Endodermal cell (in vitro differentiated cells): ENCODE data around the gene PVALEF. TPM values are rescaled to one million over a fixed set of nuclear protein-coding genes. Genes with fewer than 3 reads are reported as not detected.

Source experiments
- DNase-seq: peaks from one replicate; pipeline ENCODE4 v3.0.0-alpha.2; 2017
- H3K27ac ChIP-seq: 2 replicates; pipeline ENCODE4 v1.5.1; 2013; ENCODE audit warnings: mild to moderate bottlenecking, low read depth, low read length, moderate library complexity
- H3K27me3 ChIP-seq: 2 replicates; pipeline ENCODE4 v1.6.1; 2013; ENCODE audit warnings: mild to moderate bottlenecking, low read length, moderate library complexity; ENCODE audit not compliant: insufficient read depth, control insufficient read depth, poor library complexity, severe bottlenecking
- H3K36me3 ChIP-seq: 2 replicates; pipeline ENCODE4 v1.7.0; 2013; ENCODE audit warnings: mild to moderate bottlenecking, low read length, moderate library complexity; ENCODE audit not compliant: control insufficient read depth, insufficient read depth
- H3K4me1 ChIP-seq: one replicate; pipeline ENCODE4 v1.7.0; 2013; ENCODE audit warnings: low read length; ENCODE audit not compliant: control insufficient read depth, insufficient read depth
- H3K4me3 ChIP-seq: 2 replicates; pipeline ENCODE4 v1.5.1; 2013; ENCODE audit warnings: mild to moderate bottlenecking, low read length, moderate library complexity
- H3K9ac ChIP-seq: 2 replicates; pipeline ENCODE4 v1.6.1; 2013; ENCODE audit warnings: mild to moderate bottlenecking, low read length, moderate library complexity; ENCODE audit not compliant: poor library complexity, severe bottlenecking; ENCODE audit errors: extremely low read depth
- H3K9me3 ChIP-seq: 2 replicates; pipeline ENCODE4 v1.6.1; 2013; ENCODE audit warnings: mild to moderate bottlenecking, low read length, moderate library complexity; ENCODE audit not compliant: control insufficient read depth
- H3K27ac Mint-ChIP-seq: 2 replicates; pipeline ENCODE4 v1.8.0; 2020; ENCODE audit warnings: mixed read lengths
- H3K27me3 Mint-ChIP-seq: 2 replicates; pipeline ENCODE4 v1.8.0; 2021; ENCODE audit warnings: mild to moderate bottlenecking, mixed read lengths; ENCODE audit not compliant: insufficient read depth
- H3K36me3 Mint-ChIP-seq: 2 replicates; pipeline ENCODE4 v1.8.0; 2020; ENCODE audit warnings: low read depth, mixed read lengths
- H3K4me1 Mint-ChIP-seq: 2 replicates; pipeline ENCODE4 v1.8.0; 2020; ENCODE audit warnings: mixed read lengths
- H3K4me3 Mint-ChIP-seq: 2 replicates; pipeline ENCODE4 v1.8.0; 2020; ENCODE audit warnings: mild to moderate bottlenecking, moderate library complexity, mixed read lengths
- H3K9me3 Mint-ChIP-seq: 2 replicates; pipeline ENCODE4 v1.8.0; 2020; ENCODE audit warnings: mild to moderate bottlenecking, mixed read lengths
- CTCF ChIP-seq: fragments of 200-600 bp; sonication (generic); conservative IDR thresholded peaks from 2 replicates; pipeline ENCODE4 v1.5.0; 2021; ENCODE audit warnings: antibody characterized with exemption, mild to moderate bottlenecking
- WGBS, 2 experiments: methylation state at CpG; one replicate each; pipeline versions ENCODE4 v1.1.5 to v1.1.7; 2013; ENCODE audit warnings: missing lambda C conversion rate in 2 of 2, mixed read lengths in 1 of 2; ENCODE audit not compliant: insufficient coverage in 1 of 2, insufficient read length in 1 of 2; 5-methylcytosine and 5-hydroxymethylcytosine counted together
- total RNA-seq, 2 donors: library from RNA; stranded (reverse); fragmentation: NEBNext Ultra II Directional in 1 of 2; extraction: Animal tissue kit (Norgen Biotek cat#: 25700) in 1 of 2; gene quantifications; 2 replicates in 1 of 2; 3 replicates in 1 of 2; pipeline ENCODE4 v1.2.1, GENCODE V29; 2021

Gene PVALEF
- total RNA-seq, 2 donors from 2014 or later = not detected

GRCh38 chr17:81196505-81197408, 31.4 kb downstream of the PVALEF start:
- Histone ChIP-seq H3K27me3 (no peaks in the 10 kb centered on the region), H3K27ac (no peak overlapping the region), H3K4me3 (no peak overlapping the region), H3K4me1 (no peaks in the 10 kb centered on the region), H3K36me3 (peaks cover 3% of the 10 kb centered on the region), H3K9ac (no peak overlapping the region), H3K9me3 (no peaks in the 10 kb centered on the region)
- H3K36me3 Mint-ChIP-seq = peaks cover 12% of the 10 kb centered on the region
- no peak for TF ChIP-seq CTCF
- no peaks in the 10 kb centered on the region for H3K27me3 Mint-ChIP-seq
- 94 to 96% methylated on average over 19 to 45 of the region's 45 CpGs for WGBS, 2 experiments
- no peak overlapping the region for H3K4me3 Mint-ChIP-seq
- H3K4me1 Mint-ChIP-seq = no peaks in the 10 kb centered on the region
- H3K27ac Mint-ChIP-seq = no peak overlapping the region
- H3K9me3 Mint-ChIP-seq = no peaks in the 10 kb centered on the region
- no peak for DNase-seq

DNA sequence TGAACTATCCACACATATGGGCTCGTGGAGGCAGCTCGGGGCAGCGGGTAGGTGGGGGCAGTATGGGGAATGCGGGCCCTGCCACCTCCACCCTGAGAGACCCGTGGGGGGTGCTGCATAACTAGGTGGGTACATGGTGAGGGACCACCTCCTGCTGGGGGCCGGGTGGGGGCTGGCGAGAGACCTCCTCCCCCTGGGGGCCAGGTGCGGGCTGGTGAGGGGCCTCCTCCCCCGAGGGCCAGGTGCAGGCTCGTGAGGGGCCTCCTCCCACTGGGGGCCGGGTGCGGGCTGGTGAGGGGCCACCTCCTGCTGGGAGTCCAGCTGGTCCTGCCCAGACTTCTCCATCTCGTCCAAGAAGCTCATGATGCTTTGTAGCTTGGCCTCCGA, 32.1 kb downstream of the PVALEF start:
- no peak overlapping the region for H3K27ac ChIP-seq
- DNase-seq = no peak
- H3K36me3 Mint-ChIP-seq = peaks cover 14% of the 10 kb centered on the region
- H3K4me1 ChIP-seq = no peaks in the 10 kb centered on the region
- no peaks in the 10 kb centered on the region for H3K9me3 Mint-ChIP-seq
- no peaks in the 10 kb centered on the region for H3K4me1 Mint-ChIP-seq
- WGBS, 2 experiments = 89 to 100% methylated on average over 8 to 14 of the region's 14 CpGs
- no peak overlapping the region for H3K4me3 Mint-ChIP-seq
- no peak overlapping the region for H3K9ac ChIP-seq
- H3K4me3 ChIP-seq = no peak overlapping the region
- no peaks in the 10 kb centered on the region for H3K9me3 ChIP-seq
- no peaks in the 10 kb centered on the region for H3K27me3 ChIP-seq
- no peak overlapping the region for H3K27ac Mint-ChIP-seq
- TF ChIP-seq CTCF = no peak
- H3K36me3 ChIP-seq = peaks cover 3% of the 10 kb centered on the region
- no peaks in the 10 kb centered on the region for H3K27me3 Mint-ChIP-seq

DNA sequence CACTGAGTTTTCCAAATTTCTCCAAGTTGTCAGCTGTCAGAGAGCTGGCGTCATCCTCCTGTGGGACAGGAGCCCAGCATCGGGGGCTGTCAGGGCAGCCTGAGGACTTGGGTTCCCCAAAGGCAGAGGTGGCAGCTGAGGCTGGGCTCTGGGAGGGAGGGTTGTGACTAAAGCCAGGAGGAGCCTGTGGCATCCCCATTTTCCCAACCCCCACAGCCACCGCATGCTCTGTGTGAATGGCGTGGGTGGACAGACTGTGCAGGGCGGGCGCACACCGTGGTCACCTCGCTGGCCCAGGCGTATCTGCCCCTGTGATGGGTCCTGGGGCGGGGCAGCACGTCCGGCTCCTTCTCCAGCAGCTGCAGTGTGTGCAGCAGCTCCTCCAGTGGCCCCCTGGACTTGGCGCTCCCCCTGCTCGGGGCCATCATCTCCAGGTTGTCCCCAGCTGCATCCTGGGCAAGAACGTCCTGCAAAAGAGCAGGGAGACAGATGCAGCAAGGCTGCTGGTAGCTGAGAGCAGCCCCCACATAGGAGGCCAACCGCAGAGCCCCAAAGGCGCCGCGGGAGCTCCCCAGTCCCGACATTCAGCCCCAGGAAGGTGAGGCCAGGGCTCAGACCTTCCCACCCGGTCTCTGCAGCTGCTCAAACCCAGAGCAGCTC, 32.7 kb downstream of the PVALEF start:
- Histone ChIP-seq H3K9ac (no peak overlapping the region), H3K27me3 (no peaks in the 10 kb centered on the region), H3K27ac (no peak overlapping the region), H3K4me3 (no peak overlapping the region), H3K36me3 (peaks cover 3% of the 10 kb centered on the region), H3K9me3 (no peaks in the 10 kb centered on the region), H3K4me1 (no peaks in the 10 kb centered on the region)
- Mint-ChIP-seq H3K36me3 (peaks cover 19% of the 10 kb centered on the region), H3K4me1 (no peaks in the 10 kb centered on the region), H3K27me3 (no peaks in the 10 kb centered on the region), H3K4me3 (no peak overlapping the region), H3K9me3 (no peaks in the 10 kb centered on the region), H3K27ac (no peak overlapping the region)
- no peak for DNase-seq
- no peak for TF ChIP-seq CTCF
- 95 to 97% methylated on average over 17 to 21 of the region's 21 CpGs for WGBS, 2 experiments
